SK-N-SH (cell line): ENCODE results near the gene ARRDC2. TPM values are rescaled to one million over a fixed set of nuclear protein-coding genes. Genes with fewer than 3 reads are reported as not detected.

Experiments used
- CTCF ChIA-PET: fragments of 300-600, 350-600 bp; formaldehyde crosslinking; extraction: SDS; loops from one replicate; lab custom pipeline; 2021; lab: Yijun Ruan, JAX
- POLR2A ChIA-PET: fragments of 350-600 bp; sonication (Branson Sonifier 250); formaldehyde crosslinking; extraction: SDS; loops from one replicate; lab custom pipeline; 2020; ENCODE audit warnings: antibody characterized with exemption, inconsistent platforms; lab: Yijun Ruan, JAX
- DNase-seq: peaks from one replicate; pipeline ENCODE4 v3.0.0; 2012
- H2AFZ ChIP-seq: fragments of 200-600 bp; sonication (generic); 2 replicates; pipeline ENCODE4 v1.8.1; 2016; ENCODE audit warnings: antibody characterized with exemption, mild to moderate bottlenecking, low read depth
- H3F3A ChIP-seq: fragments of 200-600 bp; sonication (generic); replicated peaks from 2 replicates; pipeline ENCODE3; 2016; ENCODE audit warnings: antibody characterized with exemption, mild to moderate bottlenecking; ENCODE audit not compliant: insufficient read depth
- H3K27ac ChIP-seq, 2 experiments: fragments of 200-500 bp in 1 of 2; fragments of 200-600 bp in 1 of 2; sonication (Bioruptor generic) in 1 of 2; sonication (generic), shearing (Covaris generic) in 1 of 2; 2 replicates each; pipeline versions ENCODE4 v1.5.1 to v1.6.1; 2014 to 2016; ENCODE audit warnings: low read depth in 2 of 2, inconsistent platforms in 1 of 2, low read length in 1 of 2, mild to moderate bottlenecking in 1 of 2, mixed read lengths in 1 of 2
- H3K27me3 ChIP-seq: fragments of 200-600 bp; sonication (generic), shearing (Covaris generic); 2 replicates; pipeline ENCODE4 v1.6.1; 2016; ENCODE audit warnings: mixed run types; ENCODE audit not compliant: insufficient read depth
- H3K36me3 ChIP-seq, 2 experiments: fragments of 200-500 bp in 1 of 2; fragments of 200-600 bp in 1 of 2; sonication (Bioruptor generic) in 1 of 2; sonication (generic) in 1 of 2; replicated peaks in 1 of 2; 2 replicates each; pipeline versions ENCODE3 to v1.5.1; 2014 to 2016; ENCODE audit warnings: low read length in 1 of 2, mild to moderate bottlenecking in 1 of 2; ENCODE audit not compliant: insufficient read depth in 2 of 2, control insufficient read depth in 1 of 2
- H3K4me1 ChIP-seq, 2 experiments: fragments of 200-500 bp in 1 of 2; fragments of 200-600 bp in 1 of 2; sonication (Bioruptor generic) in 1 of 2; sonication (generic), shearing (Covaris generic) in 1 of 2; 2 replicates each; pipeline versions ENCODE4 v1.5.1 to v1.6.1; 2014 to 2016; ENCODE audit warnings: low read depth in 1 of 2, low read length in 1 of 2, mixed run types in 1 of 2; ENCODE audit not compliant: insufficient read depth in 2 of 2, control insufficient read depth in 1 of 2
- H3K4me2 ChIP-seq: fragments of 200-600 bp; sonication (generic), shearing (Covaris generic); 2 replicates; pipeline ENCODE4 v1.6.1; 2017; ENCODE audit warnings: mixed run types
- H3K4me3 ChIP-seq, 2 experiments: fragments of 200-500 bp in 1 of 2; fragments of 200-600 bp in 1 of 2; sonication (Bioruptor generic) in 1 of 2; sonication (generic), shearing (Covaris generic) in 1 of 2; 2 replicates each; pipeline versions ENCODE4 v1.5.1 to v1.8.1; 2014 to 2016; ENCODE audit warnings: low read depth in 2 of 2, inconsistent platforms in 1 of 2, low read length in 1 of 2, mild to moderate bottlenecking in 1 of 2, mixed read lengths in 1 of 2, moderate library complexity in 1 of 2
- H3K79me2 ChIP-seq: fragments of 200-600 bp; sonication (generic); 2 replicates; pipeline ENCODE4 v1.8.1; 2017; ENCODE audit warnings: mild to moderate bottlenecking; ENCODE audit not compliant: insufficient read depth
- H3K9ac ChIP-seq: fragments of 200-600 bp; sonication (generic); 2 replicates; pipeline ENCODE4 v1.6.1; 2017; ENCODE audit warnings: mixed run types
- H3K9me2 ChIP-seq: fragments of 200-600 bp; sonication (generic); 2 replicates; pipeline ENCODE4 v1.6.1; 2017; ENCODE audit warnings: mixed run types
- H3K9me3 ChIP-seq: fragments of 200-600 bp; sonication (generic); 2 replicates; pipeline ENCODE4 v1.6.1; 2017; ENCODE audit warnings: mixed run types, mild to moderate bottlenecking, moderate library complexity
- H4K20me1 ChIP-seq: fragments of 200-600 bp; sonication (generic); 2 replicates; pipeline ENCODE4 v1.6.1; 2017; ENCODE audit warnings: mild to moderate bottlenecking, mixed run types; ENCODE audit not compliant: insufficient read depth
- FOSL2 ChIP-seq: IDR thresholded peaks from 2 replicates; pipeline ENCODE4 v1.4.0; 2012; ENCODE audit warnings: low read depth, mild to moderate bottlenecking, moderate library complexity, borderline replicate concordance
- FOXM1 ChIP-seq: IDR thresholded peaks from 2 replicates; pipeline ENCODE4 v1.4.0; 2012; ENCODE audit warnings: low read depth, mild to moderate bottlenecking
- MXI1 ChIP-seq: IDR thresholded peaks from 2 replicates; pipeline ENCODE4 v1.6.1; 2012; ENCODE audit warnings: mild to moderate bottlenecking, low read depth, low read length, improper control_type of control experiment
- NFIC ChIP-seq: IDR thresholded peaks from 2 replicates; pipeline ENCODE4 v1.4.0; 2012; ENCODE audit warnings: borderline replicate concordance
- NRF1 ChIP-seq: IDR thresholded peaks from 2 replicates; pipeline ENCODE4 v1.6.1; 2012; ENCODE audit warnings: low read depth, mild to moderate bottlenecking, low read length
- PBX3 ChIP-seq: IDR thresholded peaks from 2 replicates; pipeline ENCODE4; 2012
- RFX5 ChIP-seq: IDR thresholded peaks from 2 replicates; pipeline ENCODE4 v1.6.1; 2012; ENCODE audit warnings: mild to moderate bottlenecking, improper control_type of control experiment, low read length
- SMC3 ChIP-seq: IDR thresholded peaks from 2 replicates; pipeline ENCODE4 v1.6.1; 2012; ENCODE audit warnings: low read depth, low read length, improper control_type of control experiment
- TAF1 ChIP-seq: IDR thresholded peaks from 2 replicates; pipeline ENCODE4 v1.6.1; 2012; ENCODE audit warnings: low read depth, mild to moderate bottlenecking, low read length, moderate library complexity, borderline replicate concordance
- TEAD4 ChIP-seq: IDR thresholded peaks from 2 replicates; pipeline ENCODE4 v1.4.0; 2012; ENCODE audit warnings: mild to moderate bottlenecking, borderline replicate concordance; ENCODE audit not compliant: insufficient read depth
- USF1 ChIP-seq: IDR thresholded peaks from 2 replicates; pipeline ENCODE4 v1.4.0; 2012; ENCODE audit warnings: low read depth, borderline replicate concordance
- YY1 ChIP-seq: IDR thresholded peaks from 2 replicates; pipeline ENCODE4 v1.4.0; 2012; ENCODE audit warnings: low read depth, mild to moderate bottlenecking
- WGBS: methylation state at CpG from one replicate; pipeline ENCODE4 v1.1.6; 2017; ENCODE audit warnings: low lambda C conversion rate; 5-methylcytosine and 5-hydroxymethylcytosine counted together
- polyA plus RNA-seq, 3 experiments: library from polyadenylated mRNA; depleted of rRNA; stranded (reverse); fragments of >200 nt; gene quantifications; 2 replicates each; pipeline ENCODE4 v1.2.3, GENCODE V29; 2012

The ARRDC2 gene
- polyA plus RNA-seq, 1 of the 3 experiments (the other 2 are of a cell fraction): 5.5 TPM

GRCh38 chr19:18008814-18009213 lies 844 bp downstream of the ARRDC2 start (continued):
- no peak for TF ChIP-seq PBX3
- no peak for TF ChIP-seq SMC3

DNA sequence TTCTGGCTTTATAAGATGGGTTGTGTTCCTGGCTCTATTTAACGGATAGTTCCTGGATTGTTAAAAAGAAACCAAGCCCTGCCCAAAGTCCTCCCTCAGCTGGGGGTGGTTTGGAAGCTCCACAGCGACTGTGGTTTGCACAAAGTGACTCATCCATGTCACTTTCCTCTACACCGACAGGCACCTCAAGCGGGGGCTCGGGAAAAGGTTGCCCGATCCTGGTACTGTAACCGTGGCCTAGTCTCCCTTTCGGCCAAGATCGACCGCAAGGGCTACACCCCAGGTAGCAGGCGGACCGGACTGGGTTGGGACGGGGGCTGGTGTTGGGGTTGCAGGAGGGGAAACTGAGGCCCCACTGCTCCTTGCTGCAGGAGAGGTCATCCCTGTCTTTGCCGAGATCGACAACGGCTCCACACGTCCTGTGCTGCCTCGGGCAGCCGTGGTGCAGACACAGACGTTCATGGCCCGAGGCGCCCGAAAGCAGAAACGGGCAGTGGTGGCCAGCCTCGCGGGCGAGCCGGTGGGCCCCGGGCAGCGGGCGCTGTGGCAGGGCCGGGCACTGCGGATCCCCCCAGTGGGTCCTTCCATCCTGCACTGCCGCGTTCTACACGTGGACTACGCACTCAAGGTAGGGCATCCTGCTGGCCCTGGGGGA lies 1.6 kb downstream of the ARRDC2 start:
- Histone ChIP-seq H3K4me2 (0 out of 2 replicates have a peak overlapping the region, but pooled peaks have one; percentile 99), H3K27ac (no peak overlapping the region), H2AFZ (no peak overlapping the region), H3K4me1 (peaks cover 6 to 13% of the 10 kb centered on the region in 2 experiments; a peak in 2 of 4 replicates), H3K9me3 (no peaks in the 10 kb centered on the region), H3K36me3 (peaks cover 5 to 15% of the 10 kb centered on the region in 2 experiments), H3F3A (peaks cover 8% of the 10 kb centered on the region), H3K9me2 (no peaks in the 10 kb centered on the region), H3K27me3 (no peaks in the 10 kb centered on the region), H3K4me3 (no peak overlapping the region), H3K9ac (no peak overlapping the region), H4K20me1 (no peaks in the 10 kb centered on the region), H3K79me2 (no peaks in the 10 kb centered on the region)
- no peak for DNase-seq
- ChIA-PET POLR2A (interaction anchor here (0.9 kb wide), 1 partner anchor 150 kb away, joined by 3 read pairs; the partner anchor contains the start of gene RPL18A), CTCF (interaction anchor here (1.4 to 5.6 kb wide), 2 partner anchors 20 to 49 kb away, joined by 4 to 118 read pairs; no protein-coding TSS in a partner anchor)
- 74% methylated on average over 10 of the region's 37 CpGs for WGBS
- TF ChIP-seq NFIC (no peak), YY1 (no peak), TAF1 (no peak)

- no peak overlapping the region for H3K4me3 ChIP-seq
- H3K4me2 ChIP-seq: no peak overlapping the region
- H3F3A ChIP-seq: peaks cover 11% of the 10 kb centered on the region
- H3K27me3 ChIP-seq: no peaks in the 10 kb centered on the region
- no peak overlapping the region for H3K9ac ChIP-seq
- H3K27ac ChIP-seq: no peak overlapping the region
- no peaks in the 10 kb centered on the region for H4K20me1 ChIP-seq
- H3K9me2 ChIP-seq: no peaks in the 10 kb centered on the region
- no peak for DNase-seq
- H3K9me3 ChIP-seq: no peaks in the 10 kb centered on the region
- TF ChIP-seq FOSL2: no peak
- TF ChIP-seq FOXM1: no peak
- TF ChIP-seq NRF1: no peak
- TF ChIP-seq RFX5: no peak
- TF ChIP-seq USF1: no peak
- TF ChIP-seq MXI1: no peak
- no peak for TF ChIP-seq PBX3
- TF ChIP-seq TEAD4: no peak
- ChIA-PET POLR2A (no interaction called here), CTCF (interaction anchor here (0.9 to 5.6 kb wide), 4 partner anchors 19 to 77 kb away, joined by 3 to 118 read pairs (median 4); partner anchors contain the start of gene CCDC124)
- 83% methylated on average over 1 of the region's 11 CpGs for WGBS
- no peak overlapping the region for H2AFZ ChIP-seq
- H3K36me3 ChIP-seq: peaks cover 5 to 15% of the 10 kb centered on the region in 2 experiments
- peaks cover 6 to 13% of the 10 kb centered on the region in 2 experiments; a peak in 2 of 4 replicates for H3K4me1 ChIP-seq
- H3K79me2 ChIP-seq: no peaks in the 10 kb centered on the region
Observed at GRCh38 chr19:18010149-18010548, 2.2 kb downstream of the ARRDC2 start.
